ENCODE results near the gene UBP1. TPM values are rescaled to one million over a fixed set of nuclear protein-coding genes. Genes with fewer than 3 reads are reported as not detected.
A peak's percentile ranks its signal among the peaks of the same experiment; 100 is the strongest.

The UBP1 gene
- total RNA-seq: 47.8 and 50.3 TPM in 2 replicates
- polyA plus RNA-seq: 32.7 and 33.5 TPM in 2 replicates

- Histone ChIP-seq H2AFZ (peak within 1 kb of the TSS; percentile 62), H3K27ac (peak within 1 kb of the TSS; percentile 99), H3K4me1 (ENCODE audit: insufficient read depth) (peaks cover 6% of the 10 kb centered on the region), H3K9me3 (ENCODE audit: low read depth) (no peaks in the 10 kb centered on the region), H3K36me3 (replicated peaks; ENCODE audit: insufficient read depth, low read depth) (no peaks in the 10 kb centered on the region), H3K79me2 (peaks cover 42% of the 10 kb centered on the region), H3K9me2 (replicated peaks; ENCODE audit: insufficient read depth) (no peaks in the 10 kb centered on the region), H3K4me3 (peak within 1 kb of the TSS; percentile 73), H3K4me2 (peak within 1 kb of the TSS; percentile 87), H3K27me3 (no peaks in the 10 kb centered on the region), H4K20me1 (ENCODE audit: insufficient read depth, poor library complexity, severe bottlenecking) (peaks cover 31% of the 10 kb centered on the region)
- DNase-seq (ENCODE audit: low spot score): peak; percentile 100
- TF ChIP-seq EZH2phosphoT487 (IDR thresholded peaks at IDR 0.05; ENCODE audit: low read depth, severe bottlenecking, unreplicated experiment) (no peak), CTCF (IDR thresholded peaks at IDR 0.05; ENCODE audit: poor library complexity) (no peak), EZH2 (IDR thresholded peaks at IDR 0.05; ENCODE audit: borderline replicate concordance) (no peak)
- WGBS (ENCODE audit: low lambda C conversion rate, missing lambda C conversion rate): under 1% methylated on average over 44 of the region's 68 CpGs
Measured at GRCh38 chr3:33440328-33441224, at the start of gene UBP1. Gene UBP1, minus strand, starts transcription at chr3:33440405. Its CDS starts 557 bp downstream, at chr3:33439848.

GRCh38 chr3:33488683-33489082, 48.5 kb upstream of the UBP1 start:
- no peaks in the 10 kb centered on the region for H3K27me3 ChIP-seq
- 88% methylated on average over 1 of the region's 1 CpG for WGBS (ENCODE audit: low lambda C conversion rate, missing lambda C conversion rate)

GRCh38 chr3:33488246-33488645, 48.0 kb upstream of the UBP1 start:
- DNase-seq (ENCODE audit: low spot score): no peak
- no peaks in the 10 kb centered on the region for H3K4me1 ChIP-seq (ENCODE audit: insufficient read depth)
- no peaks in the 10 kb centered on the region for H3K36me3 ChIP-seq (replicated peaks; ENCODE audit: insufficient read depth, low read depth)
- H3K79me2 ChIP-seq: no peaks in the 10 kb centered on the region
- no peaks in the 10 kb centered on the region for H3K9me3 ChIP-seq (ENCODE audit: low read depth)
- no peak overlapping the region for H3K4me3 ChIP-seq
- no peaks in the 10 kb centered on the region for H4K20me1 ChIP-seq (ENCODE audit: insufficient read depth, poor library complexity, severe bottlenecking)
- H3K27me3 ChIP-seq: no peaks in the 10 kb centered on the region
- H3K27ac ChIP-seq: no peak overlapping the region
- 83% methylated on average over 2 of the region's 2 CpGs for WGBS (ENCODE audit: low lambda C conversion rate, missing lambda C conversion rate)
- H3K4me2 ChIP-seq: no peak overlapping the region
- no peaks in the 10 kb centered on the region for H3K9me2 ChIP-seq (replicated peaks; ENCODE audit: insufficient read depth)
- no peak overlapping the region for H2AFZ ChIP-seq
- TF ChIP-seq CTCF (IDR thresholded peaks at IDR 0.05; ENCODE audit: poor library complexity) (no peak), EZH2phosphoT487 (IDR thresholded peaks at IDR 0.05; ENCODE audit: low read depth, severe bottlenecking, unreplicated experiment) (no peak), EZH2 (IDR thresholded peaks at IDR 0.05; ENCODE audit: borderline replicate concordance) (no peak)

More at GRCh38 chr3:33488683-33489082, 48.5 kb upstream of the UBP1 start:
- Histone ChIP-seq H3K4me2 (no peak overlapping the region), H3K9me2 (replicated peaks; ENCODE audit: insufficient read depth) (no peaks in the 10 kb centered on the region), H3K79me2 (no peaks in the 10 kb centered on the region), H4K20me1 (ENCODE audit: insufficient read depth, poor library complexity, severe bottlenecking) (no peaks in the 10 kb centered on the region), H3K27ac (no peak overlapping the region), H2AFZ (no peak overlapping the region), H3K36me3 (replicated peaks; ENCODE audit: insufficient read depth, low read depth) (no peaks in the 10 kb centered on the region), H3K9me3 (ENCODE audit: low read depth) (no peaks in the 10 kb centered on the region), H3K4me3 (no peak overlapping the region), H3K4me1 (ENCODE audit: insufficient read depth) (no peaks in the 10 kb centered on the region)
- no peak for DNase-seq (ENCODE audit: low spot score)
- TF ChIP-seq EZH2 (IDR thresholded peaks at IDR 0.05; ENCODE audit: borderline replicate concordance) (no peak), EZH2phosphoT487 (IDR thresholded peaks at IDR 0.05; ENCODE audit: low read depth, severe bottlenecking, unreplicated experiment) (no peak), CTCF (IDR thresholded peaks at IDR 0.05; ENCODE audit: poor library complexity) (no peak)

Measured in hepatocyte (in vitro differentiated cells).